Stomach (tissue), 4 donors: ENCODE data around the gene RNFT2.

Source experiments
- CTCF ChIP-seq, 7 experiments: fragments of 450-650 bp in 4 of 7; fragments of 200-600 bp in 3 of 7; sonication (generic) in 3 of 7; IDR thresholded peaks; one replicate each; pipeline ENCODE4 v1.5.1; 2016 to 2019; ENCODE audit warnings: antibody characterized with exemption in 7 of 7, control low read depth in 2 of 7, mild to moderate bottlenecking in 1 of 7
- POLR2A ChIP-seq, 4 donors: fragments of 450-650 bp; IDR thresholded peaks; one replicate each; pipeline ENCODE4 v1.6.1; 2016; ENCODE audit warnings: antibody characterized with exemption in 4 of 4, control low read depth in 2 of 4, mild to moderate bottlenecking in 1 of 4, moderate library complexity in 1 of 4

GRCh38 chr12:116726694-116727093 is 11.4 kb upstream of the RNFT2 start:
- TF ChIP-seq CTCF (IDR thresholded peaks at IDR 0.05) (no peak), POLR2A (IDR thresholded peaks at IDR 0.05) (no peak)
